PFSK-1 (cell line): ENCODE data around the gene PFDN6.

ENCODE experiments used
- FOXP2 ChIP-seq: optimal IDR thresholded peaks from 2 replicates; pipeline ENCODE3; 2011; ENCODE audit warnings: borderline replicate concordance, control low read depth, inconsistent platforms; ENCODE audit not compliant: insufficient read depth; ENCODE audit errors: extremely low read length, extremely low read depth
- POLR2AphosphoS5 ChIP-seq: IDR thresholded peaks from 2 replicates; pipeline ENCODE4 v1.6.1; 2012; ENCODE audit warnings: low read depth, mild to moderate bottlenecking, control low read depth, low read length, moderate library complexity
- SIN3A ChIP-seq: IDR thresholded peaks from 2 replicates; pipeline ENCODE4 v1.6.1; 2012; ENCODE audit warnings: mild to moderate bottlenecking, low read length, moderate library complexity, borderline replicate concordance; ENCODE audit not compliant: insufficient read depth
- TAF1 ChIP-seq: IDR thresholded peaks from 2 replicates; pipeline ENCODE4 v1.6.1; 2012; ENCODE audit warnings: low read length, control low read depth, borderline replicate concordance; ENCODE audit not compliant: insufficient read depth
- TF ChIP-seq, protein P1 (sequence below), 2 experiments: IDR thresholded peaks; 2 replicates each; pipeline versions ENCODE4 v1.6.1 to v1.8.0; 2011 to 2012; ENCODE audit warnings: low read depth in 2 of 2, low read length in 2 of 2, control low read depth in 1 of 2, inconsistent platforms in 1 of 2, mild to moderate bottlenecking in 1 of 2, moderate library complexity in 1 of 2; ENCODE audit not compliant: insufficient read depth in 1 of 2

PFDN6 gene

GRCh38 chr6:33275795-33276580 lies 13.4 kb upstream of the PFDN6 start:
- peak; percentile 40 for TF ChIP-seq POLR2AphosphoS5

DNA sequence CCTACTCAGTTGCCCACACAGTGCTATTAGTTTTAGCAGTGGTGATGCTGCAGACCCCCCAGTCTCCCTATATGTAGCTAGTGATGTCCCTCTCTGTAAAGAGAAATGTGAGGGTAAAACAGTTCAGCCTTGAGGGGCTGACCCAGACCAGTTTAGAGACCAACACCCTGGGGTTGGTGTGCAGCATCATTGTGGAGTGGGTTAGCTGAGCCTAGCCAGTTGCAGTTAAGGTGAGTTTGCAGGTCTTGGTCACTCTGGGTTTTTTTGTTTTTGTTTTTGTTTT lies 12.9 kb upstream of the PFDN6 start:
- no peak; the same call in 1 of the 2 replicates for TF ChIP-seq POLR2AphosphoS5
- peak; percentile 30; the same call in 1 of the 2 replicates for TF ChIP-seq TAF1

DNA sequence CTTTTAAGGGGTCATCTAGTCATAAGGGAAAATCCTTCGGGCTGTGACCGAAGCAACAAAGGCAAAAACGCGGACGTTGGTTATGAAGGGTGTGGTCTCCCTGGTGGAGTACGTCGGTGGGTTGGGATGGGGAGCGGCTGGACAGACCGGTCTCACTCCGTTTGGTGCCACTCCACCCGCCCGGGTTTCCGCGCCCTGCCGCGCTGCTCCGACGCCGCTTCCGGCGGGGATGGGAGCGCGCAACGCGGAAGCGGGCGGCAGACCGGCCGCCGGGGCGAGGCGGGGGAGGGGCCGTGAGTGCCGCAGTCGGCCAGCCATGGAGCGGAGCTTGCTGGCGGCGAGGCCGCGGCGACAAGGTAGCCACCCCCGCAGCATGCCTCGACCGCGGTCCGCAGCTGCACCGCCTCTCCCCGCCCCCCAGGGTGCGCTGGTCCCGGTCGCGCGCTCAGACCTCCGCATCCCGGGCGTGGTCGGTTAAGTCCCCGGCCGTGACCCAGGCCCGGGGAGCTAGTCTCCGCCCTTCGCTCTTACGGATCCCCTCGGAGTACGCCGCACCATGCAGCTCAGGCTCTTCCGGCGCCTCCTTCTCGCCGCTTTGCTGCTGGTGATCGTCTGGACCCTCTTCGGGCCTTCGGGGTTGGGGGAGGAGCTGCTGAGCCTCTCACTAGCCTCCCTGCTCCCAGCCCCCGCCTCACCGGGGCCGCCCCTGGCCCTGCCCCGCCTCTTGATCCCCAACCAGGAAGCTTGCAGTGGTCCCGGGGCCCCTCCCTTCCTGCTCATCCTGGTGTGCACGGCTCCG lies 12.3 kb upstream of the PFDN6 start, which contains the start of gene B3GALT4:
B3GALT4 (plus strand) TSS at position 260 of the 799 bp plus-strand sequence; CDS start at position 557, 297 bp downstream.
- peak; percentile 10; the same call in 1 of the 2 replicates for TF ChIP-seq TAF1
- peak; percentile 94 for TF ChIP-seq POLR2AphosphoS5
- peak; percentile 95; the same call in 1 of the 2 replicates for TF ChIP-seq SIN3A
- no peak for TF ChIP-seq FOXP2
- TF ChIP-seq, protein P1, sequence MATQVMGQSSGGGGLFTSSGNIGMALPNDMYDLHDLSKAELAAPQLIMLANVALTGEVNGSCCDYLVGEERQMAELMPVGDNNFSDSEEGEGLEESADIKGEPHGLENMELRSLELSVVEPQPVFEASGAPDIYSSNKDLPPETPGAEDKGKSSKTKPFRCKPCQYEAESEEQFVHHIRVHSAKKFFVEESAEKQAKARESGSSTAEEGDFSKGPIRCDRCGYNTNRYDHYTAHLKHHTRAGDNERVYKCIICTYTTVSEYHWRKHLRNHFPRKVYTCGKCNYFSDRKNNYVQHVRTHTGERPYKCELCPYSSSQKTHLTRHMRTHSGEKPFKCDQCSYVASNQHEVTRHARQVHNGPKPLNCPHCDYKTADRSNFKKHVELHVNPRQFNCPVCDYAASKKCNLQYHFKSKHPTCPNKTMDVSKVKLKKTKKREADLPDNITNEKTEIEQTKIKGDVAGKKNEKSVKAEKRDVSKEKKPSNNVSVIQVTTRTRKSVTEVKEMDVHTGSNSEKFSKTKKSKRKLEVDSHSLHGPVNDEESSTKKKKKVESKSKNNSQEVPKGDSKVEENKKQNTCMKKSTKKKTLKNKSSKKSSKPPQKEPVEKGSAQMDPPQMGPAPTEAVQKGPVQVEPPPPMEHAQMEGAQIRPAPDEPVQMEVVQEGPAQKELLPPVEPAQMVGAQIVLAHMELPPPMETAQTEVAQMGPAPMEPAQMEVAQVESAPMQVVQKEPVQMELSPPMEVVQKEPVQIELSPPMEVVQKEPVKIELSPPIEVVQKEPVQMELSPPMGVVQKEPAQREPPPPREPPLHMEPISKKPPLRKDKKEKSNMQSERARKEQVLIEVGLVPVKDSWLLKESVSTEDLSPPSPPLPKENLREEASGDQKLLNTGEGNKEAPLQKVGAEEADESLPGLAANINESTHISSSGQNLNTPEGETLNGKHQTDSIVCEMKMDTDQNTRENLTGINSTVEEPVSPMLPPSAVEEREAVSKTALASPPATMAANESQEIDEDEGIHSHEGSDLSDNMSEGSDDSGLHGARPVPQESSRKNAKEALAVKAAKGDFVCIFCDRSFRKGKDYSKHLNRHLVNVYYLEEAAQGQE (IDR thresholded peaks at IDR 0.05; ENCODE audit: insufficient read depth in 1 of 2, low read depth in 2 of 2, low read length in 2 of 2), result 0 out of 4 replicates have a peak, but pooled peaks of 1 of the 2 experiments have one; percentile 5

GRCh38 chr6:33277663-33278391 lies 11.6 kb upstream of the PFDN6 start:
- no peak for TF ChIP-seq SIN3A
- TF ChIP-seq POLR2AphosphoS5, result no peak; the same call in 1 of the 2 replicates
- TF ChIP-seq, protein P1 (IDR thresholded peaks at IDR 0.05; ENCODE audit: insufficient read depth in 1 of 2, low read depth in 2 of 2, low read length in 2 of 2), result no peak
- no peak for TF ChIP-seq FOXP2
- no peak for TF ChIP-seq TAF1

DNA sequence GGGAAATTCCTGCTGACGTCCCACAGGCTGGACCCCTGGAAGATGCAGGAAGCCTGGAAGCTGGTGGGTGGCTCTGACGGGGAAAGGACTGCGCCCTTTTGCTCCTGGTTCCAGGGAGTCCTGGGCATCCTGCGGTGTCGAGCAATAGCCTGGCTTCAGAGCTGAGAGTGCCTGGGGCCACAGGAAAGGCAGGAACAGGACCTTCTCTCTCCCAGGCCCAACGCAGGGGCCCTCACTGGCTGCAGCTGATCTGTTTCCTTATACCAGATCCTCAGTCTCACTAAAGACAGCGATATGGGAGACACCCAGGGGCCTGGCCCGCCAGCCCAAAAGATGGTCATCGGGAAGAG lies 11.0 kb upstream of the PFDN6 start:
- no peak for TF ChIP-seq SIN3A
- no peak for TF ChIP-seq POLR2AphosphoS5
- TF ChIP-seq TAF1, result no peak
- TF ChIP-seq, protein P1 (IDR thresholded peaks at IDR 0.05; ENCODE audit: insufficient read depth in 1 of 2, low read depth in 2 of 2, low read length in 2 of 2), result no peak
- no peak for TF ChIP-seq FOXP2

DNA sequence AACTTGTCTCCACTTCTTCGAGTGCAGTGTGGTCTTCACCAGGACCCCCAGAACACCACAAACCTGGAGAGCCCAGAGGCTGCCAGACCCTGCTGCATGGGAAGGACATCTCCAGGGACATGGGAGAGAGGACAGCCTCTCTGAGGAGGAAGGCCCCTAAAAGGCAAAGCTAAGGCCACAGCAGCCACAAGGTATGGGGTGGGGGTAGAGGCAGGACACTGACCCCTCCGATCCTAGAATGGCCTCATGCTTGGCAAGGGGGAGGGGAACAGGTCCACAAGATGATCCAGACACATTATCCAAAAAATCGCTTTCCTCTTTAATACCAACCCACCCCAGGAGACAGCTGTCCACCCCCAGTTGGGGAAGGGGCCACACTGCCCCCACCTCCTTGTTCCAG lies 10.6 kb upstream of the PFDN6 start:
- TF ChIP-seq, protein P1 (IDR thresholded peaks at IDR 0.05; ENCODE audit: insufficient read depth in 1 of 2, low read depth in 2 of 2, low read length in 2 of 2), result no peak
- TF ChIP-seq TAF1 (no peak), FOXP2 (no peak), SIN3A (no peak), POLR2AphosphoS5 (no peak)
